ENCODE results near the gene NOC4L.
"Not testable (repeated sequence)": the region's sequence is repeated elsewhere in the genome, so short reads cannot be mapped to it uniquely, and the experiment has no call there.

Gene NOC4L

DNA sequence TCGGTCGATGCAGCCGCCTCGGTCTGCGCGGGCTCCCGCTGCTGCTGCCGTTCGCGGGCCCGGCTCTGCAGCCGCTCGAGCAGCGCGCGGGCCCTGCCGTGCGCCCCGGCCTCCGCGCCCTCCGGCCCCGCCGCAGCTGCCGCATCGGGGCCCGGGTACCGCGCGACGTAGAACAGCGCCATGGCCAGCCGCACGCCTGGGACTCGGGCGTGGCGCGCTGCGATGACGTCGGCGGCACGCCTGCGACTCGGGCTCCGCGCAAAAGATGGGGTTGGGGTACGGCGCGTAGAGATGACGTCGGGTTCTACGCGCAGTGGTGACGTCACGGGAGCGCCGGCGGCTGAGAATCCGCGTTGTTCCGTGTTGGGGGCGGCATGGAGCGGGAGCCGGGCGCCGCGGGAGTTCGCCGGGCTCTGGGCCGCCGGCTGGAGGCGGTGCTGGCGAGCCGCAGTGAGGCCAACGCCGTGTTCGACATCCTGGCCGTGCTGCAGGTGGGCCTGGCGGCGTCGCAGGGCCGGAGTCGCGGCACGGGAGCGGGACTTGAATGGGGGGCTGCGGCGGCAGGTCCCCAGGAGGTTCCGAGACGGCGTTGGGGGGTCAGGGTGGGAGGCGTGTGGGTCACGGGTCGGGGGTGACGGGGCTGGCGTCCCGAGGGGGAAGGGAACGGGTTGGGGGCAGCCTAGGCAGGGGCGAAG lies at the start of gene NOC4L, which contains the start of gene DDX51:
TSS of gene NOC4L (plus strand) at position 343 of the 695 bp plus-strand sequence. CDS start at position 375, 32 bp downstream.
TSS of gene DDX51 (minus strand) at position 205 of the 695 bp plus-strand sequence. CDS start at position 182, 23 bp downstream.
- Histone ChIP-seq H3K9me3 (replicated peaks in 1 of 11) (no peaks in the 10 kb centered on the region), H3K27me3 (no peaks in the 10 kb centered on the region), H3K36me3 (peaks cover 31 to 69% (median 65%) of the 10 kb centered on the region in 11 experiments), H4K20me1 (peaks cover 0 to 89% (median 75%) of the 10 kb centered on the region in 11 experiments; a peak in 18 of 22 replicates), H3K4me2 (peak within 1 kb of the TSS; percentile 96 to 100 (median 99)), H3K4me1 (peaks cover 20 to 33% (median 24%) of the 10 kb centered on the region in 10 experiments), H3K4me3 (peak within 1 kb of the TSS; percentile 89 to 100 (median 98)), H3K9ac (peak within 1 kb of the TSS; percentile 86 to 97 (median 90)), H3K27ac (peak within 1 kb of the TSS; percentile 69 to 91 (median 87))
- no peak for TF ChIP-seq Cebpa-rat (IDR thresholded peaks at IDR 0.05)

DNA sequence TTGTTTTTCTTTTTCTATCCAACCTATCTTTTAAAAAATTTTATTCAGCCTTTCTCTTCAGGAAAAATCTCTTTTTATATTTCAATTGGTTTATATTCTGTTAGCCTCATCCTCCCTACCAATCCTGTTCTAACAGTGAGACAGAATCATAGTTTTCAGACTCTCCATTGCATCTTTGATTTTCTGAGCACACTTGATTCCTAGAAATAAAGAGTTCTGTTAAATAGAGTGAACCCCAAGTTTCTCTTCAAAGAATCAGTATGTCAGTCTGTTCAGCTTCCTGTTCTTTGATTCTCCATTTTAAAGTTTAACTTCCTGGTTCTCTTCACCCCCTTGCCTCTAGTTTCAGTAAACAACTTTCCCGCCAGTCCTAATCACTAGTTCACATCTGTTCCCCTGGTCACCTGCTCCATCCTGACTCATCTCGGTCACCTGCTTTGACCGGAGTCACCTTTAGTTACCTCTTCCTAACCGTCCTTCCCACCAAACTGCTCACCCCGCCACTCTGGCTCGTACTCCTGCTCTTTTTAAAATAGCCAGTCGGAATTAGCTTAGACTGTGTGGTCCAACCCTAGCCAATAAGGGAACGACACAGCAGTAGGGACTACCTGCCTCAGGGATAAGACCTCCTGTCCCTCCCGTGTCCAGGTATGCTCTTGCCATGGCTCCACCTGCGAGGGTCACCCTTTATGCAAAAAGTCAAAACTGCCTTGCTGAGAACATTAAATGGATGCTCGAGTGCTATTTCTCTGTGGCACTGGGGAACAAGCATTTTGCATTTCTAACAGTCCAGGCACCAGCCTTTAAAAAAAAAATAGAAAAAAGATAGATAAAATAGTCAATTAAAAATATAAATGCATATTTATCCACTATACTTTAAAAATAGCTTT lies 48.5 kb upstream of the NOC4L start:
- peaks cover 47 to 86% (median 70%) of the 10 kb centered on the region in 11 experiments for H3K36me3 ChIP-seq
- TF ChIP-seq Cebpa-rat (IDR thresholded peaks at IDR 0.05): no peak

DNA sequence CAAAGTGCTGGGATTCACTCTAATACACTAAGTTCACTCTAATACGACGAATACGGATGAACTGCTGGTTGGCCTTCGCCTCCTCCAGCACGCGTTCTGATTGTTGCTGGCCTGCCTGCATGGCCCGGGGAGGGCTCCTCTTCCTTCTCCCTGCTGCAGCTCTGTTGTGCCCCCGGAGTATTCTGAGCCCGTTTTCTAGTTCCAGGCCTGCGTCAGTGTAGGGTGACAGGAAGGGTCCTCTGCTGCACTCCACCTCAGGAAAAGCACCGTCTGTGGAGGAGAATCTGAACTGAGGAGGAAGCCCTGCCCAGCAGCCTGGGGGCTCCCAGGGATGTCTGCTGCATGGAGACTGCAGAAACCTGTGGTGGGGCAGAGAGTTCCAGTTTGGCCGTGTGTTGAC lies 44.5 kb upstream of the NOC4L start:
- Histone ChIP-seq H3K9me3 (replicated peaks in 1 of 11) (peaks cover 0 to 7% (median 0%) of the 10 kb centered on the region in 11 experiments; a peak in 3 of 22 replicates), H3K27ac (no peak overlapping the region), H3K9ac (no peak overlapping the region), H3K27me3 (no peaks in the 10 kb centered on the region), H3K4me3 (no peak overlapping the region), H3K4me2 (no peak overlapping the region), H3K4me1 (peaks cover 0 to 9% (median 2%) of the 10 kb centered on the region in 10 experiments; a peak in 7 of 20 replicates), H4K20me1 (peaks cover 0 to 36% (median 13%) of the 10 kb centered on the region in 11 experiments; a peak in 13 of 22 replicates), H3K36me3 (peaks cover 31 to 80% (median 62%) of the 10 kb centered on the region in 11 experiments)
- TF ChIP-seq Cebpa-rat (IDR thresholded peaks at IDR 0.05): no peak

More for the DNA sequence above, 48.5 kb upstream of the NOC4L start:
- Histone ChIP-seq H4K20me1 (peaks cover 0 to 25% (median 17%) of the 10 kb centered on the region in 11 experiments; a peak in 12 of 22 replicates), H3K9me3 (replicated peaks in 1 of 11) (peaks cover 0 to 7% (median 0%) of the 10 kb centered on the region in 11 experiments; a peak in 3 of 22 replicates), H3K27me3 (no peaks in the 10 kb centered on the region), H3K4me3 (no peak overlapping the region), H3K27ac (peak overlapping the region in 5 of 11 experiments; percentile 8 to 41 (median 20); a peak in 6 of 22 replicates), H3K4me1 (peaks cover 0 to 9% (median 2%) of the 10 kb centered on the region in 10 experiments; a peak in 7 of 20 replicates), H3K4me2 (peak overlapping the region in 2 of 11 experiments; percentile 25 to 36; a peak in 3 of 22 replicates), H3K9ac (no peak overlapping the region)

- Histone ChIP-seq H3K27me3 (no peaks in the 10 kb centered on the region), H3K9ac (no peak overlapping the region; a peak in 1 of 22 replicates)
- TF ChIP-seq Cebpa-rat (IDR thresholded peaks at IDR 0.05): no peak
These were observed 43.8 kb upstream of the NOC4L start for GRCh38 chr12:132100306-132101065.

DNA sequence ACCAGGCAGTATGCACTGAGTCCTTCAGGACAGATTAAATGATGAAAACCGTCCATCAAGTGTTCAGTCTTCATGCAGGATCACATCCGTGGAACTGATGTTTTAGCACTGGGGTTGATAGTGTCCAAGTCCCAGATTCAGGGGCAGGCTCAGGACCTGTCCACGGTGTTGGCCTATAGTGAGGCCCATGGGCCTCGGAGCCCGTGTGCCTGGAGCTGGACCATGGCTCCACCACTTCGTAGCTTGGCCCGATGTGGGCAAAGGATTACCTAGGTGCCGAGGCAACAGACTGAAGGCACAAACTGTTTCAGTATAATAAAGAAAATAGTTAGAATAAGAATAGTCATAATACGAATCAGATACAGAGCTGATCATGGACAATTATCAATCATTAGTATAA lies 42.0 kb upstream of the NOC4L start:
- no peaks in the 10 kb centered on the region for H3K9me3 ChIP-seq (replicated peaks in 1 of 11)
- no peak overlapping the region for H3K27ac ChIP-seq
- H3K4me2 ChIP-seq: no peak overlapping the region
- H3K27me3 ChIP-seq: no peaks in the 10 kb centered on the region
- H3K4me3 ChIP-seq: no peak overlapping the region
- H3K4me1 ChIP-seq: peaks cover 0 to 10% (median under 1%) of the 10 kb centered on the region in 10 experiments; a peak in 8 of 20 replicates
- TF ChIP-seq Cebpa-rat (IDR thresholded peaks at IDR 0.05): no peak
- H3K36me3 ChIP-seq: peaks cover 44 to 86% (median 60%) of the 10 kb centered on the region in 11 experiments
- H3K9ac ChIP-seq: peak overlapping the region in 1 of 11 experiments; percentile 41; a peak in 1 of 22 replicates
- H4K20me1 ChIP-seq: peaks cover 0 to 36% (median 13%) of the 10 kb centered on the region in 11 experiments; a peak in 13 of 22 replicates

More at GRCh38 chr12:132100306-132101065, 43.8 kb upstream of the NOC4L start:
- peaks cover 0 to 5% (median 2%) of the 10 kb centered on the region in 10 experiments; a peak in 7 of 20 replicates for H3K4me1 ChIP-seq
- no peak overlapping the region for H3K4me2 ChIP-seq
- H3K4me3 ChIP-seq: no peak overlapping the region
- H3K36me3 ChIP-seq: peaks cover 37 to 86% (median 67%) of the 10 kb centered on the region in 11 experiments
- H3K27ac ChIP-seq: no peak overlapping the region
- H4K20me1 ChIP-seq: peaks cover 0 to 38% (median 13%) of the 10 kb centered on the region in 11 experiments; a peak in 13 of 22 replicates
- peaks cover 0 to 6% (median 0%) of the 10 kb centered on the region in 11 experiments; a peak in 3 of 22 replicates for H3K9me3 ChIP-seq (replicated peaks in 1 of 11)

DNA sequence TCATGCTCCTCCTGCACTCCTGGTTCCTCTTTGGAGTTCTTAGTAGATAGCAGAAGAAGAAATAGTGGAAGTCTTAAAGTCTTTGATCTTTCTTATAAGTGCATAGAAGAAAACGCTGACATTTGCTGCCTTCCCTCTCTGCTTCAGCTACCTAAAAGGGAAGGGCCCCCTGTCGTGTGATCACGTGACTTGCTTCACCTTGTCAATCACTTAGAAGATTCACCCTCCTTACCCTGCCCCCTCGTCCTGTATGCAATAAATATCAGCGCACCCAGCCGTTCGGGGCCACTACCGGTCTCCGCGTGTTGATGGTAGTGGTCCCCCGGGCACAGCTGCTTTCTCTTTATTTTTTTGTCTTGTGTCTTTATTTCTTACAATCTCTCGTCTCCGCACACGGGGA lies 41.2 kb upstream of the NOC4L start:
- Histone ChIP-seq H3K36me3 (peaks cover 46 to 83% (median 63%) of the 10 kb centered on the region in 11 experiments), H3K4me1 (peaks cover 0 to 18% (median 8%) of the 10 kb centered on the region in 10 experiments; a peak in 12 of 20 replicates), H4K20me1 (peaks cover 0 to 39% (median 17%) of the 10 kb centered on the region in 11 experiments; a peak in 14 of 22 replicates)
- H3K9ac ChIP-seq; H3K4me2 ChIP-seq; H3K27ac ChIP-seq; H3K9me3 ChIP-seq (replicated peaks in 1 of 11); H3K27me3 ChIP-seq; H3K4me3 ChIP-seq: not testable (repeated sequence)

DNA sequence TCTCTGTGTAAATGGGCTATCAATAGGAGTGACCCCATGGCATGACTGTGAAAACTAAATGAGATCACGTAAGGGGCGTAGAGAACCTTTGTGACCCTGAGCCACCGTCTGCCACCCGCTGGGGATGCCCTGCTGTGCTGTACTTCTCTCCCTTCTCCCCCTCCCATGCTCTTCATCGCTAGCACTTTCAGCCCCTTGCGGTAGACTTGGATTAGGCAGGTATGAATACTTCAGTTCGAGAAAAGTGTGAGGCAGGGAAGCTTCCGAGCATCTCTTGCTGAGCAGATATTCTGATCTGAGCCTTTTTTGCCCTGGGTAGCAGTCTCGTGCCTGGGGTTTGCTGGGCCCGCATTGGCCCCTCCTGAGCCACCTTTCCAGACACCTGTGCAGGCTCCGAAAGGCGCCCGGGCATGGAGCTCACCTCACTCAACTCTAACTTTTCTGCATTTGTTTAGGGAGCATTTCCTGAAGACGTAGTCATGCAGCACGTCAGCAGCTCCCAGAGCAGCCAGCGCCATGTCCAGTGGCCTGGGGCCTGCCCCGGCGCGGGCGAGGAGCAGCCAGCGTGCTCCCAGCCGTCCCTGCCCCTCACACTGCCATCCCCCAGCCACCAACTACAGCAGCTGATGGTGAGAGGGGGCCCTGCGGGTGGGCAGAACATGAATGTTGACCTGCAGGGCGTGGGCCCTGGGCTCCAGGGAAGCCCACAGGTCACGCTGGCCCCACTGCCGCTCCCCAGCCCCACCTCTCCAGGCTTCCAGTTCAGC lies 40.5 kb upstream of the NOC4L start:
- H3K9me3 ChIP-seq (replicated peaks in 1 of 11): no peaks in the 10 kb centered on the region
- no peak overlapping the region for H3K4me3 ChIP-seq
- H4K20me1 ChIP-seq: peaks cover 0 to 42% (median 17%) of the 10 kb centered on the region in 11 experiments; a peak in 14 of 22 replicates
- TF ChIP-seq Cebpa-rat (IDR thresholded peaks at IDR 0.05): no peak
- no peaks in the 10 kb centered on the region for H3K27me3 ChIP-seq
- peaks cover 45 to 84% (median 62%) of the 10 kb centered on the region in 11 experiments for H3K36me3 ChIP-seq
- H3K4me2 ChIP-seq: no peak overlapping the region
- H3K4me1 ChIP-seq: peaks cover 4 to 22% (median 14%) of the 10 kb centered on the region in 10 experiments; a peak in 15 of 20 replicates
- no peak overlapping the region for H3K27ac ChIP-seq
- H3K9ac ChIP-seq: no peak overlapping the region

Measured in BLaER1 treated with 17β-estradiol and CSF1 and Interleukin-3, amounts not matched to agents 10 nM and 100 nM (cell line).